ENCODE measurements around the gene MESD.

DNA sequence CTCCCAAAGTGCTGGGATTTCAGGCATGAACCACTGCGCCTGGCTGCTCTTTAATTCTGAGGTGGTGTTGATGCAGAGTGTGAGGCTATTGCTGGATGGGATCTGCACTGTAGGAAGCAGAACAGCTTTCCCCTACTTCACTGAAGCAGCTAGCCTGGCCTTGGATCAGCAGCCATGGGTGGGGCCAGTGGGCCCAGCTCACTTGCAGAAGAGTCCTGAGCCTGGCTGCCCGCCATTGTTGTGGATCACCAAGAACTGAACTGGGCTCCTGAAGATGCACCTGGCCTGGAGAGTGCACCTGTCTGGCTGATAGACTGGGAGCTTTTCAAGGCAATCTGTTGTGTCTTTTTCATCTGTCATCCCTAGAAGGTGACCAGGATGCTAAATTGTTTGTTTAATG is 23.0 kb upstream of the MESD start:
- no peak for TF ChIP-seq POLR2AphosphoS5 (IDR thresholded peaks at IDR 0.05; ENCODE audit: low read depth, low read length)
- TF ChIP-seq POLR2A (IDR thresholded peaks at IDR 0.05; ENCODE audit: low read depth, low read length) = no peak
- TF ChIP-seq PAX5 (IDR thresholded peaks at IDR 0.05; ENCODE audit: insufficient read depth, low read length, severe bottlenecking) = no peak

Measured in GM12891 (cell line).